ENCODE results near the gene STMN1. TPM values are rescaled to one million over a fixed set of nuclear protein-coding genes. Genes with fewer than 3 reads are reported as not detected.
"Not testable (repeated sequence)": the region's sequence is repeated elsewhere in the genome, so short reads cannot be mapped to it uniquely, and the experiment has no call there.

The STMN1 gene
- total RNA-seq, result 100 to 1,000 TPM; 338 to 344 TPM

GRCh38 chr1:25905680-25906643 lies at the start of gene STMN1:
Gene STMN1 (minus strand): TSS chr1:25906419. CDS start chr1:25904676, 1,743 bp downstream.
- POLR2A ChIA-PET, result interaction anchor here (1.2 to 2.9 kb wide), 4 partner anchors 11 to 92 kb away, joined by 3 to 13 read pairs (median 4); partner anchors contain the start of genes MTFR1L, PAFAH2 and PAQR7

GRCh38 chr1:25955553-25955952 lies 49.3 kb upstream of the STMN1 start:
- CTCF ChIA-PET, result no interaction called here
- POLR2A ChIA-PET, result interaction anchor here (0.9 kb wide), 1 partner anchor 13 kb away, joined by 3 read pairs; no protein-coding TSS in a partner anchor

More at GRCh38 chr1:25905680-25906643, at the start of gene STMN1:
- CTCF ChIA-PET, result interaction anchor here (0.6 to 3.5 kb wide), 6 partner anchors 10 to 402 kb away, joined by 3 to 27 read pairs (median 4); partner anchors contain the start of genes CEP85 and PAFAH2

GRCh38 chr1:25954282-25954938 lies 48.2 kb upstream of the STMN1 start:
- ChIA-PET POLR2A (no interaction called here), CTCF (no interaction called here)

GRCh38 chr1:25952841-25953401 lies 46.7 kb upstream of the STMN1 start:
- POLR2A ChIA-PET, result no interaction called here
- CTCF ChIA-PET, result no interaction called here

GRCh38 chr1:25948641-25949040 lies 42.4 kb upstream of the STMN1 start:
- ChIA-PET CTCF (no interaction called here), POLR2A (no interaction called here)

- CTCF ChIA-PET, result no interaction called here
These were observed 40.8 kb upstream of the STMN1 start for GRCh38 chr1:25947027-25947426.

GRCh38 chr1:25945761-25946160 lies 39.5 kb upstream of the STMN1 start:
- ChIA-PET POLR2A (no interaction called here), CTCF (no interaction called here)

More at GRCh38 chr1:25947027-25947426, 40.8 kb upstream of the STMN1 start:
- POLR2A ChIA-PET, result no interaction called here

GRCh38 chr1:25944986-25945385 lies 38.8 kb upstream of the STMN1 start:
- ChIA-PET CTCF (no interaction called here), POLR2A (no interaction called here)

- CTCF ChIA-PET, POLR2A ChIA-PET: not testable (repeated sequence)
These were observed 37.3 kb upstream of the STMN1 start for GRCh38 chr1:25943511-25943910.

- ChIA-PET CTCF (no interaction called here), POLR2A (no interaction called here)
These were observed 30.7 kb upstream of the STMN1 start for GRCh38 chr1:25936947-25937346.

GRCh38 chr1:25933479-25934365 lies 27.5 kb upstream of the STMN1 start:
- ChIA-PET POLR2A (no interaction called here), CTCF (interaction anchor here (0.9 kb wide), 1 partner anchor 11 kb away, joined by 3 read pairs; no protein-coding TSS in a partner anchor)

GRCh38 chr1:25932811-25933400 lies 26.7 kb upstream of the STMN1 start:
- CTCF ChIA-PET, result not testable (repeated sequence)

GRCh38 chr1:25932321-25932720 lies 26.1 kb upstream of the STMN1 start:
- ChIA-PET CTCF (no interaction called here), POLR2A (no interaction called here)

More at GRCh38 chr1:25932811-25933400, 26.7 kb upstream of the STMN1 start:
- POLR2A ChIA-PET, result not testable (repeated sequence)

GRCh38 chr1:25929016-25929415 lies 22.8 kb upstream of the STMN1 start:
- CTCF ChIA-PET, result no interaction called here
- POLR2A ChIA-PET, result no interaction called here

- POLR2A ChIA-PET, result no interaction called here
- CTCF ChIA-PET, result no interaction called here
These were observed 21.5 kb upstream of the STMN1 start for GRCh38 chr1:25927521-25928265.

- CTCF ChIA-PET, result no interaction called here
- POLR2A ChIA-PET, result no interaction called here
These were observed 20.7 kb upstream of the STMN1 start for GRCh38 chr1:25926731-25927496.

GRCh38 chr1:25924454-25924853 lies 18.2 kb upstream of the STMN1 start:
- POLR2A ChIA-PET, result no interaction called here
- CTCF ChIA-PET, result no interaction called here

Data from activated CD8-positive, alpha-beta memory T cell treated with anti-CD3 and anti-CD28 coated beads for 36 hours (primary cell).